GM23338 (cell line): ENCODE data around the gene SLC41A2.

Source experiments
- CREB1 ChIP-seq: fragments of 250-450 bp; sonication (Bioruptor Pico); IDR thresholded peaks from 2 replicates; pipeline ENCODE4 v1.5.0; 2020; ENCODE audit warnings: low read depth, mild to moderate bottlenecking, moderate library complexity
- EZH2 ChIP-seq: fragments of 200-600 bp; sonication (generic); IDR thresholded peaks from one replicate; pipeline ENCODE4 v1.8.0; 2017; ENCODE audit warnings: antibody characterized with exemption, mild to moderate bottlenecking, low read depth; ENCODE audit not compliant: unreplicated experiment
- EZH2phosphoT487 ChIP-seq: fragments of 200-600 bp; sonication (generic); IDR thresholded peaks from one replicate; pipeline ENCODE4 v1.8.1; 2018; ENCODE audit warnings: antibody characterized with exemption; ENCODE audit not compliant: unreplicated experiment
- JUNB ChIP-seq: IDR thresholded peaks from one replicate; pipeline ENCODE4 v1.6.1; 2016; ENCODE audit warnings: antibody characterized with exemption; ENCODE audit not compliant: unreplicated experiment
- NANOG ChIP-seq: IDR thresholded peaks from 2 replicates; pipeline ENCODE4 v1.6.1; 2016; ENCODE audit warnings: antibody characterized with exemption, borderline replicate concordance
- POLR2AphosphoS5 ChIP-seq: IDR thresholded peaks from 2 replicates; pipeline ENCODE4 v1.6.1; 2016; ENCODE audit warnings: antibody characterized with exemption, low read depth
- STAT1 ChIP-seq: IDR thresholded peaks from one replicate; pipeline ENCODE4 v1.6.1; 2016; ENCODE audit warnings: antibody characterized with exemption; ENCODE audit not compliant: unreplicated experiment
- ZNF114 ChIP-seq: fragments of 250-450 bp; sonication (Bioruptor Pico); IDR thresholded peaks from 2 replicates; pipeline ENCODE4 v1.5.0; 2020; ENCODE audit warnings: mild to moderate bottlenecking, moderate library complexity
- ZNF331 ChIP-seq: fragments of 250-450 bp; sonication (Bioruptor Pico); IDR thresholded peaks from 2 replicates; pipeline ENCODE4 v1.5.0; 2020; ENCODE audit warnings: low read depth, mild to moderate bottlenecking, moderate library complexity
- TF ChIP-seq, protein P1 (sequence below), 2 experiments: fragments of 200-600 bp in 1 of 2; sonication (generic) in 1 of 2; conservative IDR thresholded peaks; 2 replicates each; pipeline versions ENCODE4 v1.5.1 to v1.6.1; 2016 to 2017; ENCODE audit warnings: antibody characterized with exemption in 2 of 2, low read depth in 2 of 2, mild to moderate bottlenecking in 2 of 2, moderate library complexity in 1 of 2
- TF ChIP-seq, protein P2 (sequence below): IDR thresholded peaks from 2 replicates; pipeline ENCODE4 v1.6.1; 2016; ENCODE audit warnings: antibody characterized with exemption
- TF ChIP-seq, protein P3 (sequence below): IDR thresholded peaks from one replicate; pipeline ENCODE4 v1.6.1; 2018; ENCODE audit warnings: antibody characterized with exemption; ENCODE audit not compliant: unreplicated experiment

DNA sequence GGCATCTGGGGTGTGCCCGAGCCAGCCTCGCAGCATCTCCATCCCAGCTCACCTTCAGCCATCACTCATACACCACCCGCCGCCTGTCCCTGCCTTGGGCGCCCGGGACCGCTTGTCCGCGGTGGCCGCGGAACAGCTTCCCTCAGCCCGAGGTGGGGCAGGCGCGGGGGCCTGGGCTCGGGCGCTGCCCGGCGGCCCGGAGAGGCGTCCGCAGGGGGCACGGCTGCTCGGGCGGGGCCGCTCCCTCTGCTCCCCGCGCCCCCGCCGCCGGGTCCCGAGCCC lies 430 bp downstream of the SLC41A2 start:
- TF ChIP-seq, protein P1, sequence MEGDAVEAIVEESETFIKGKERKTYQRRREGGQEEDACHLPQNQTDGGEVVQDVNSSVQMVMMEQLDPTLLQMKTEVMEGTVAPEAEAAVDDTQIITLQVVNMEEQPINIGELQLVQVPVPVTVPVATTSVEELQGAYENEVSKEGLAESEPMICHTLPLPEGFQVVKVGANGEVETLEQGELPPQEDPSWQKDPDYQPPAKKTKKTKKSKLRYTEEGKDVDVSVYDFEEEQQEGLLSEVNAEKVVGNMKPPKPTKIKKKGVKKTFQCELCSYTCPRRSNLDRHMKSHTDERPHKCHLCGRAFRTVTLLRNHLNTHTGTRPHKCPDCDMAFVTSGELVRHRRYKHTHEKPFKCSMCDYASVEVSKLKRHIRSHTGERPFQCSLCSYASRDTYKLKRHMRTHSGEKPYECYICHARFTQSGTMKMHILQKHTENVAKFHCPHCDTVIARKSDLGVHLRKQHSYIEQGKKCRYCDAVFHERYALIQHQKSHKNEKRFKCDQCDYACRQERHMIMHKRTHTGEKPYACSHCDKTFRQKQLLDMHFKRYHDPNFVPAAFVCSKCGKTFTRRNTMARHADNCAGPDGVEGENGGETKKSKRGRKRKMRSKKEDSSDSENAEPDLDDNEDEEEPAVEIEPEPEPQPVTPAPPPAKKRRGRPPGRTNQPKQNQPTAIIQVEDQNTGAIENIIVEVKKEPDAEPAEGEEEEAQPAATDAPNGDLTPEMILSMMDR (conservative IDR thresholded peaks at IDR 0.05; ENCODE audit: low read depth in 2 of 2), result no peak
- TF ChIP-seq, protein P2, sequence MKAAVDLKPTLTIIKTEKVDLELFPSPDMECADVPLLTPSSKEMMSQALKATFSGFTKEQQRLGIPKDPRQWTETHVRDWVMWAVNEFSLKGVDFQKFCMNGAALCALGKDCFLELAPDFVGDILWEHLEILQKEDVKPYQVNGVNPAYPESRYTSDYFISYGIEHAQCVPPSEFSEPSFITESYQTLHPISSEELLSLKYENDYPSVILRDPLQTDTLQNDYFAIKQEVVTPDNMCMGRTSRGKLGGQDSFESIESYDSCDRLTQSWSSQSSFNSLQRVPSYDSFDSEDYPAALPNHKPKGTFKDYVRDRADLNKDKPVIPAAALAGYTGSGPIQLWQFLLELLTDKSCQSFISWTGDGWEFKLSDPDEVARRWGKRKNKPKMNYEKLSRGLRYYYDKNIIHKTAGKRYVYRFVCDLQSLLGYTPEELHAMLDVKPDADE, result no peak
- TF ChIP-seq EZH2 (no peak), POLR2AphosphoS5 (no peak), ZNF331 (no peak), JUNB (no peak), EZH2phosphoT487 (no peak), STAT1 (no peak), NANOG (no peak), CREB1 (CRISPR knock-in tag) (no peak), ZNF114 (CRISPR knock-in tag) (no peak)
- TF ChIP-seq, protein P3, sequence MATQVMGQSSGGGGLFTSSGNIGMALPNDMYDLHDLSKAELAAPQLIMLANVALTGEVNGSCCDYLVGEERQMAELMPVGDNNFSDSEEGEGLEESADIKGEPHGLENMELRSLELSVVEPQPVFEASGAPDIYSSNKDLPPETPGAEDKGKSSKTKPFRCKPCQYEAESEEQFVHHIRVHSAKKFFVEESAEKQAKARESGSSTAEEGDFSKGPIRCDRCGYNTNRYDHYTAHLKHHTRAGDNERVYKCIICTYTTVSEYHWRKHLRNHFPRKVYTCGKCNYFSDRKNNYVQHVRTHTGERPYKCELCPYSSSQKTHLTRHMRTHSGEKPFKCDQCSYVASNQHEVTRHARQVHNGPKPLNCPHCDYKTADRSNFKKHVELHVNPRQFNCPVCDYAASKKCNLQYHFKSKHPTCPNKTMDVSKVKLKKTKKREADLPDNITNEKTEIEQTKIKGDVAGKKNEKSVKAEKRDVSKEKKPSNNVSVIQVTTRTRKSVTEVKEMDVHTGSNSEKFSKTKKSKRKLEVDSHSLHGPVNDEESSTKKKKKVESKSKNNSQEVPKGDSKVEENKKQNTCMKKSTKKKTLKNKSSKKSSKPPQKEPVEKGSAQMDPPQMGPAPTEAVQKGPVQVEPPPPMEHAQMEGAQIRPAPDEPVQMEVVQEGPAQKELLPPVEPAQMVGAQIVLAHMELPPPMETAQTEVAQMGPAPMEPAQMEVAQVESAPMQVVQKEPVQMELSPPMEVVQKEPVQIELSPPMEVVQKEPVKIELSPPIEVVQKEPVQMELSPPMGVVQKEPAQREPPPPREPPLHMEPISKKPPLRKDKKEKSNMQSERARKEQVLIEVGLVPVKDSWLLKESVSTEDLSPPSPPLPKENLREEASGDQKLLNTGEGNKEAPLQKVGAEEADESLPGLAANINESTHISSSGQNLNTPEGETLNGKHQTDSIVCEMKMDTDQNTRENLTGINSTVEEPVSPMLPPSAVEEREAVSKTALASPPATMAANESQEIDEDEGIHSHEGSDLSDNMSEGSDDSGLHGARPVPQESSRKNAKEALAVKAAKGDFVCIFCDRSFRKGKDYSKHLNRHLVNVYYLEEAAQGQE, result no peak
